Sigmoid colon (tissue), 4 donors: Measurements from ENCODE around the gene TUBGCP6.

ENCODE experiments used
- CTCF ChIP-seq, 4 experiments: fragments of 450-650 bp in 3 of 4; fragments of 200-600 bp in 1 of 4; IDR thresholded peaks; one replicate each; pipeline ENCODE4 v1.5.1; 2016 to 2019; ENCODE audit warnings: antibody characterized with exemption in 4 of 4, mild to moderate bottlenecking in 3 of 4, moderate library complexity in 2 of 4
- EP300 ChIP-seq, 4 donors: sonication (generic); formaldehyde crosslinking; IDR thresholded peaks; one replicate each; pipeline ENCODE4 v1.6.1; 2017; ENCODE audit warnings: antibody characterized with exemption in 4 of 4

DNA sequence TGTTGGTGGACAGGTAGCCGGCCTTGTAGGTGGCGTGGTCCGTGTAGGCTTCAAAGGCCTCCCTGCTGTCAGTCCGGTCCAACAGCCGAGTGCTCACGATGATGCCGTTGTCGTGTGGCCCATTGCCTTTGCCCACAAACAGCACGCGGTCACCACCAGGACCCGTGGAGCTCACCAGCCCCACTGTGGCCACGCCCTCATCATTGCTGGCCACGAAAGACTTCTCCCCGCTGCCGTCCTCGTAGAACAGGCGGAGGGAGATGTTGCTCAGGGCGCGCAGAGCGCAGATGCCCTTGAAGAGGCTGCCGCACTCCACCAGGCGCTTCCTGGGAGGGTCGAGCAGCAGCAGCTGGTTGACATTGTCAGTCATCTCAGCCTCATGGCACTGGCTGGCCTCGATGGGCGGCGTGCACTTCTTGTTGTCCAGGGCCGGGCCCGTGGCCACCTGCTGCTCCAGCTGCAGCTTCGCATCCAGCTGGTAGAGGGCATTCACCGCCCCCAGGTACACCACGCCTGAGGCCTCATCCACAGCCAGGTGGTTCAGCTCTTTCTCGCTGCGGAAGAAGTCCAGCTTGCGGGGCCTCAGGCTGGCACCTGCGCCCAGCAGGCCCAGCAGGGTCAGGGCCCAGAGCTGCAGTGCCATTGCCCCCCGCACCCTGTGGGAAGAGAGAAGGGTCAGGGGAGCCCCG lies 45.3 kb upstream of the TUBGCP6 start:
- TF ChIP-seq CTCF (IDR thresholded peaks at IDR 0.05) (no peak), EP300 (IDR thresholded peaks at IDR 0.05) (no peak)
